Right lobe of liver (tissue), 6 donors: ENCODE results near the gene BACH2. TPM values are rescaled to one million over a fixed set of nuclear protein-coding genes. Genes with fewer than 3 reads are reported as not detected.

ENCODE experiments used
- ATAC-seq, 4 donors: fragments of 200-7000 bp; cut with Tn5 transposase; one replicate each; pipeline ENCODE4 v1.9.1; 2020; ENCODE audit warnings: mild to moderate bottlenecking in 4 of 4, moderate library complexity in 4 of 4
- DNase-seq, 3 donors: peaks; one replicate each; pipeline ENCODE4 v3.0.0-alpha.2; 2020
- H3K27ac ChIP-seq, 3 donors: fragments of 200-600 bp; one replicate each; pipeline ENCODE4 v1.8.0; 2022
- H3K27me3 ChIP-seq, 2 donors: fragments of 200-600 bp; one replicate each; pipeline ENCODE4 v1.8.0; 2022
- H3K36me3 ChIP-seq, 4 donors: fragments of 200-600 bp; sonication (generic) in 1 of 4; one replicate each; pipeline versions ENCODE4 v1.5.1 to v1.8.0; 2017 to 2022; ENCODE audit warnings: control low read depth in 1 of 4
- H3K4me1 ChIP-seq, 4 donors: fragments of 200-600 bp; sonication (generic) in 1 of 4; one replicate each; pipeline versions ENCODE4 v1.5.1 to v1.8.0; 2017 to 2022; ENCODE audit warnings: control low read depth in 1 of 4
- H3K4me3 ChIP-seq, 3 donors: fragments of 200-600 bp; one replicate each; pipeline ENCODE4 v1.8.0; 2022
- H3K9me3 ChIP-seq, 4 donors: fragments of 200-600 bp; sonication (generic) in 1 of 4; one replicate each; pipeline versions ENCODE4 v1.5.1 to v1.8.0; 2017 to 2022; ENCODE audit warnings: control low read depth in 1 of 4
- POLR2A ChIP-seq: fragments of 450-650 bp; IDR thresholded peaks from one replicate; pipeline ENCODE4 v1.6.1; 2017; ENCODE audit warnings: antibody characterized with exemption, mild to moderate bottlenecking
- WGBS: methylation state at CpG from one replicate; pipeline ENCODE4 v1.1.6; 2018; ENCODE audit warnings: low coverage, low lambda C conversion rate; ENCODE audit not compliant: insufficient coverage; ENCODE audit errors: missing lambda C conversion rate; 5-methylcytosine and 5-hydroxymethylcytosine counted together
- intact Hi-C, 2 donors: fragments of 100-400 bp; cut with DNase I; formaldehyde crosslinking; loops; one replicate each; pipeline versions ENCODE4 v1.11.2 to v1.14.1; 2022
- total RNA-seq, 6 experiments: library from RNA; depleted of rRNA in 2 of 6; stranded (reverse); fragments of >200 nt in 2 of 6; fragmentation: NEBNext Ultra II Directional in 3 of 6; extraction: Animal tissue kit (Norgen Biotek cat#: 25700) in 3 of 6; gene quantifications; one replicate each; pipeline versions ENCODE4 v1.1.0 to v1.2.4, GENCODE V29; 2016 to 2023
- TF ChIP-seq, protein P1 (sequence below), 4 donors: fragments of 200-600 bp in 3 of 4; fragments of 450-650 bp in 1 of 4; IDR thresholded peaks; one replicate each; pipeline versions ENCODE4 v1.5.1 to v1.8.0; 2016 to 2022; ENCODE audit warnings: antibody characterized with exemption in 4 of 4, mild to moderate bottlenecking in 2 of 4
- donor health status: DM: no; HTN: yes; CAD: no.
- donor health status: DM: no; HTN: no; CAD: no.
- donor health status: DM: no; HTN: no; CAD: no.
- donor health status: DM: no; HTN: yes; CAD: no.
- donor health status: DM: no; HTN: yes; CAD: no.

Gene BACH2
- total RNA-seq, 6 experiments from 2014 or later, result 2.6 to 12.6 (median 3.1) TPM

DNA sequence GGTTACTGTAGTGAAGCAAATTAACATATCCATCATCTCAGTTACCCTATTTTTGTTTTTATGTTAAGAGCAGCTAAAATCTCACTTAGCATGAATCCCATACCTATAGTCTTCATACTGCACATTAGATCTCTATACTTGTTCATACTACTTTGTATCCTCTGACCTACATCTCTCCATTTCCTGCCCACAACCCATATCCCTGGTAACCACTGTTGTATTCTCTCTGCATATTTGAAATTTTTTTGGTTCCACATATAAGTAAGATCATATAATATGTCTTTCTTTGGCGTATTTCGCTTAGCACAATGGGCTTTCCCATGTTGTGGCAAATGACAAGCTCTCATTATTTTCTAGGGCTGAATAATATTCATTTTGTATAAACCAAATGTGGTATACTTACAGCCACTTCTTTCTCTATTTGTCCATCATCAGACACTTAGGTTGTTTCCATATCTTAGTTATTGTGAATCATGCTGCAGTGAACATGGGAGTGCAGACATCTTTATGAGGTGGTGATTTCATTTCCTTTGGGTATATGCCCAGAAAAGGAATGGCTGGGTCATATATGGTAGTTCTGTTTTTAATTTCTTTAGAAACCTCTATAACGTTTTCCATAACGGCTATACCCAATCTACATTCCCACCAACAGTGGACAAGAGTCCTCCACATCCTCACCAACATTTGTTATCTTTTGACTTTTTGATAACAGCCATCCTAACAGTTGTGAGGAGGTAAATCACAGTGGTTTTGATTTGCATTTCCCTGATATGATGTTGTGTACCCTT lies 39.8 kb downstream of the BACH2 start:
- H3K4me1 ChIP-seq, result no peaks in the 10 kb centered on the region
- intact Hi-C loops, result no loop called here
- no peaks in the 10 kb centered on the region for H3K27me3 ChIP-seq
- DNase-seq (no peak), ATAC-seq (no peak)
- 94% methylated on average over 2 of the region's 4 CpGs for WGBS
- H3K36me3 ChIP-seq, result no peaks in the 10 kb centered on the region
- H3K9me3 ChIP-seq, result no peaks in the 10 kb centered on the region
- no peak overlapping the region for H3K4me3 ChIP-seq
- H3K27ac ChIP-seq, result no peak overlapping the region
- no peak for TF ChIP-seq POLR2A
- TF ChIP-seq, protein P1, sequence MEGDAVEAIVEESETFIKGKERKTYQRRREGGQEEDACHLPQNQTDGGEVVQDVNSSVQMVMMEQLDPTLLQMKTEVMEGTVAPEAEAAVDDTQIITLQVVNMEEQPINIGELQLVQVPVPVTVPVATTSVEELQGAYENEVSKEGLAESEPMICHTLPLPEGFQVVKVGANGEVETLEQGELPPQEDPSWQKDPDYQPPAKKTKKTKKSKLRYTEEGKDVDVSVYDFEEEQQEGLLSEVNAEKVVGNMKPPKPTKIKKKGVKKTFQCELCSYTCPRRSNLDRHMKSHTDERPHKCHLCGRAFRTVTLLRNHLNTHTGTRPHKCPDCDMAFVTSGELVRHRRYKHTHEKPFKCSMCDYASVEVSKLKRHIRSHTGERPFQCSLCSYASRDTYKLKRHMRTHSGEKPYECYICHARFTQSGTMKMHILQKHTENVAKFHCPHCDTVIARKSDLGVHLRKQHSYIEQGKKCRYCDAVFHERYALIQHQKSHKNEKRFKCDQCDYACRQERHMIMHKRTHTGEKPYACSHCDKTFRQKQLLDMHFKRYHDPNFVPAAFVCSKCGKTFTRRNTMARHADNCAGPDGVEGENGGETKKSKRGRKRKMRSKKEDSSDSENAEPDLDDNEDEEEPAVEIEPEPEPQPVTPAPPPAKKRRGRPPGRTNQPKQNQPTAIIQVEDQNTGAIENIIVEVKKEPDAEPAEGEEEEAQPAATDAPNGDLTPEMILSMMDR (IDR thresholded peaks at IDR 0.05), result no peak

DNA sequence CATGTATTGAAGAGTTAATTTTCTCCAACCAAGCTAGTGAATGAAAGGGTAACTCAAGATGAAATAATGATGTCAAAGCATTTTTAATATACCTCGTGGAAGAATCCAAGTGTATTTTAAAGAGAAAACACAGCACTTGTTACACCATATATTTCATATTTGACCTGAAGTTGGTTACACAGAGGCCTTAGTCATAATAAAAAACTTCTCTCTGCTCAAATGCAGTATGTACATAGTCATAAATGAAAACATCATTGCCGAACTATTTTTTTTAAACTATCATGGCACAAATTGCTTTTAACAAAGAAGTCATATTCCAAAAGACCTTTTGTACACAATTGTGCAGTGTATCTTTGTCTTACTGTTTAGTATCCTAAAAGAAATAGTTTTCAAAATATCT lies 43.0 kb downstream of the BACH2 start:
- no peaks in the 10 kb centered on the region for H3K9me3 ChIP-seq
- no peak overlapping the region for H3K4me3 ChIP-seq
- DNase-seq (no peak), ATAC-seq (no peak)
- intact Hi-C loops, result no loop called here
- H3K27me3 ChIP-seq, result no peaks in the 10 kb centered on the region
- 85% methylated on average over 2 of the region's 2 CpGs for WGBS
- TF ChIP-seq, protein P1 (IDR thresholded peaks at IDR 0.05), result no peak
- TF ChIP-seq POLR2A, result no peak
- H3K27ac ChIP-seq, result no peak overlapping the region
- H3K36me3 ChIP-seq, result no peaks in the 10 kb centered on the region
- H3K4me1 ChIP-seq, result no peaks in the 10 kb centered on the region

DNA sequence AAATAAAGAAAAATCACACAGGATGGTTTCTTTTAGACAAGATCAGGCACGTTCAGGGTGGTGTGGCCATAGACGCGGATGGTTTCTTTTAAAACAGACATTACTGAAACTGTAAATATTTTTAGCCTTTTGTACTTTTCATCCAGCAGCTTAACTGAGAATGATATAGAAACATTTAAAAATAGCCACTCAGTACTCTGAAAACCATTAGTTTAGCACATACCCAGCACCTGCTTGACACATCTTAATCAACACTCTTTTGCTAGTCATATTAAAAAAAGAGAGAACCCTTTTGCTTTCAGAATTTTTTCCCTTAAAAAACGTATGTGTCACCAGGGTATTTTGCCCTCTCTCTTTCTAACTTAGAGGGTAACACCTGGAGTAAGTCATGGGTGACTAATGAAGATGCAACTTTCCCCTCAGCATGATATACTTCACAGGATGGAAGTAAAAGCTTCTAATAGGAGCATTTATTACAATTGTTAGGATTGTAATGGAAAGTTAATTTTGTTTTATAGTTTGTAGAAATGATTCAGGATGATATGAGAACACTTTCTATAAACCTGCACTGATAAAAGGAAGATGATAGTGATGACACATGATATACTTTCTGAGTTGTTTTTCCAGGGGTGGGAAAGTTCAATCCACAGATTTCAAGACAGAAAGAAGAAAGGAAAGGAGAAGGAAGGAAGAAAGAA lies 45.2 kb downstream of the BACH2 start:
- Histone ChIP-seq H3K36me3 (no peaks in the 10 kb centered on the region), H3K27me3 (no peaks in the 10 kb centered on the region), H3K27ac (no peak overlapping the region), H3K4me3 (no peak overlapping the region), H3K9me3 (no peaks in the 10 kb centered on the region), H3K4me1 (no peaks in the 10 kb centered on the region)
- WGBS, result 88% methylated on average over 4 of the region's 4 CpGs
- no peak for DNase-seq
- intact Hi-C loops, result no loop called here
- ATAC-seq, result no peak
- TF ChIP-seq, protein P1 (IDR thresholded peaks at IDR 0.05), result no peak
- no peak for TF ChIP-seq POLR2A

DNA sequence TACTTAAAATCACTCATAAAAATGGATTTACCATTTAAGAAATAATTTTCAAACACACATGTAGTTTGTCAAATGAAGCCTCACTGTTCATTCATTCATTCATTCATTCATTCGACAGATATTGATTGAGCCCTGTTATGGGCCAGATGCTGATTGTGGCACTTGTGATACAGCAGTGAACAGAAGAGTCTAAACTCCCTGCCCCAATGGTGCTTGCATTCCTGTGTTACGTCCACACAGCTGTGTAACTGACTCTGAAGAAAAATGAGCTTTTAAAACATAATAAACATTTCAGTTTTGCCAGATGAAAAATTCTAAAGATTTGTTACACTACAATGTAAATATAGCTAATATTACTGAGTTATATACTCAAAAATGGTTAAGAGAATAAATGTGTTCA lies 46.2 kb downstream of the BACH2 start:
- H3K9me3 ChIP-seq, result no peaks in the 10 kb centered on the region
- TF ChIP-seq POLR2A, result no peak
- TF ChIP-seq, protein P1 (IDR thresholded peaks at IDR 0.05), result no peak
- no peak overlapping the region for H3K27ac ChIP-seq
- no peak for ATAC-seq
- H3K36me3 ChIP-seq, result no peaks in the 10 kb centered on the region
- H3K27me3 ChIP-seq, result no peaks in the 10 kb centered on the region
- H3K4me3 ChIP-seq, result no peak overlapping the region
- intact Hi-C loops, result no loop called here
- whole genome bisulfite sequencing, result 85% methylated on average over 2 of the region's 2 CpGs
- no peak for DNase-seq
- no peaks in the 10 kb centered on the region for H3K4me1 ChIP-seq
